ENCODE measurements around the gene FTCD.
A peak's percentile ranks its signal among the peaks of the same experiment; 100 is the strongest.
"Not testable (repeated sequence)": the region's sequence is repeated elsewhere in the genome, so short reads cannot be mapped to it uniquely, and the experiment has no call there.

The FTCD gene

GRCh38 chr21:46153247-46154154, 1.9 kb downstream of the FTCD start:
- peak; percentile 36 for DNase-seq

GRCh38 chr21:46152927-46153246, 2.5 kb downstream of the FTCD start:
- DNase-seq, result no peak

- DNase-seq, result no peak
These were observed 3.1 kb downstream of the FTCD start for GRCh38 chr21:46151989-46152926.

- DNase-seq, result no peak
These were observed 4.0 kb downstream of the FTCD start for GRCh38 chr21:46151261-46151988.

GRCh38 chr21:46150491-46151121, 4.8 kb downstream of the FTCD start:
- DNase-seq, result no peak

- DNase-seq, result no peak
These were observed 5.3 kb downstream of the FTCD start for GRCh38 chr21:46150073-46150472.

GRCh38 chr21:46149205-46149901, 6.0 kb downstream of the FTCD start:
- DNase-seq, result no peak

GRCh38 chr21:46148106-46148505, 7.3 kb downstream of the FTCD start:
- DNase-seq, result no peak

- not testable (repeated sequence) for DNase-seq
These were observed 8.0 kb downstream of the FTCD start for GRCh38 chr21:46147429-46147828.

GRCh38 chr21:46146856-46147255, 8.5 kb downstream of the FTCD start:
- DNase-seq, result no peak

GRCh38 chr21:46145840-46146691, 9.3 kb downstream of the FTCD start:
- DNase-seq, result no peak

GRCh38 chr21:46145159-46145839, 10.1 kb downstream of the FTCD start:
- no peak for DNase-seq

- DNase-seq, result no peak
These were observed 10.8 kb downstream of the FTCD start for GRCh38 chr21:46144464-46145070.

- DNase-seq, result no peak
These were observed 12.6 kb downstream of the FTCD start for GRCh38 chr21:46142582-46143473.

GRCh38 chr21:46141767-46142581, 13.4 kb downstream of the FTCD start:
- DNase-seq, result no peak

GRCh38 chr21:46140352-46141003, 14.9 kb downstream of the FTCD start:
- DNase-seq, result not testable (repeated sequence)

GRCh38 chr21:46139686-46140085, 15.7 kb downstream of the FTCD start:
- no peak for DNase-seq

Data from fibroblast of skin of abdomen (primary cell).